IMR-90 (cell line): Measurements from ENCODE around the gene MRPL49. TPM values are rescaled to one million over a fixed set of nuclear protein-coding genes. Genes with fewer than 3 reads are reported as not detected.

Experiments
- ATAC-seq: fragments of 200-7000 bp; cut with Tn5 transposase; 2 replicates; pipeline ENCODE4 v1.9.1; 2020; ENCODE audit warnings: low read depth, mild to moderate bottlenecking, moderate library complexity
- BruUV-seq: library from RNA; stranded (reverse); fragments of 400-500 nt; replicated peaks from 2 replicates; lab custom pipeline; 2021; lab: Mats Ljungman, UMichigan
- CTCF ChIA-PET: fragments of 300-600 bp; formaldehyde crosslinking; extraction: SDS; loops from one replicate; lab custom pipeline; 2021; ENCODE audit warnings: antibody characterized with exemption; lab: Yijun Ruan, JAX
- POLR2A ChIA-PET: fragments of 300-600 bp; sonication (Branson Sonifier 250); formaldehyde crosslinking; loops from one replicate; lab custom pipeline; 2022; ENCODE audit warnings: antibody characterized with exemption; ENCODE audit not compliant: unreplicated experiment; lab: Charles Lee
- DNase-seq: peaks from one replicate; pipeline ENCODE4 v3.0.0; 2013
- H2AFZ ChIP-seq: replicated peaks from 2 replicates; pipeline ENCODE3; 2013; ENCODE audit warnings: low read length, mild to moderate bottlenecking; ENCODE audit not compliant: poor library complexity
- H2AK5ac ChIP-seq: 2 replicates; pipeline ENCODE4 v1.6.1; 2013; ENCODE audit warnings: low read depth, low read length, inconsistent platforms
- H2AK9ac ChIP-seq: replicated peaks from 2 replicates; pipeline ENCODE3; 2013; ENCODE audit warnings: mild to moderate bottlenecking, low read depth, low read length, moderate library complexity; ENCODE audit not compliant: poor library complexity
- H2BK120ac ChIP-seq: 2 replicates; pipeline ENCODE4 v1.6.1; 2013; ENCODE audit warnings: low read depth, low read length, inconsistent platforms
- H2BK15ac ChIP-seq: 3 replicates; pipeline ENCODE4 v1.6.1; 2013; ENCODE audit warnings: low read depth, low read length, inconsistent platforms
- H2BK20ac ChIP-seq: 2 replicates; pipeline ENCODE4 v1.6.1; 2013; ENCODE audit warnings: low read depth, mild to moderate bottlenecking, inconsistent platforms, low read length, moderate library complexity
- H2BK5ac ChIP-seq: 2 replicates; pipeline ENCODE4 v1.6.1; 2013; ENCODE audit warnings: mild to moderate bottlenecking, low read depth, low read length, inconsistent platforms; ENCODE audit not compliant: poor library complexity, severe bottlenecking
- H3K14ac ChIP-seq: replicated peaks from 2 replicates; pipeline ENCODE4 v1.6.1; 2013; ENCODE audit warnings: low read depth, low read length, inconsistent platforms
- H3K18ac ChIP-seq: 2 replicates; pipeline ENCODE4 v1.6.1; 2013; ENCODE audit warnings: low read depth, low read length, control low read depth
- H3K23ac ChIP-seq: 2 replicates; pipeline ENCODE4 v1.6.1; 2013; ENCODE audit warnings: low read depth, low read length, inconsistent platforms
- H3K27ac ChIP-seq: 2 replicates; pipeline ENCODE4 v1.5.1; 2013; ENCODE audit warnings: mild to moderate bottlenecking, control low read depth, low read length; ENCODE audit not compliant: insufficient read depth
- H3K27me3 ChIP-seq: 2 replicates; pipeline ENCODE4 v1.6.1; 2013; ENCODE audit warnings: low read length; ENCODE audit not compliant: control insufficient read depth, insufficient read depth
- H3K36me3 ChIP-seq: 2 replicates; pipeline ENCODE4 v1.6.1; 2013; ENCODE audit warnings: low read length, mixed read lengths; ENCODE audit not compliant: control insufficient read depth, insufficient read depth
- H3K4ac ChIP-seq: 2 replicates; pipeline ENCODE4 v1.6.1; 2013; ENCODE audit warnings: low read depth, low read length, inconsistent platforms
- H3K4me1 ChIP-seq: 2 replicates; pipeline ENCODE4 v1.6.1; 2013; ENCODE audit warnings: low read length, mixed read lengths; ENCODE audit not compliant: control insufficient read depth, insufficient read depth
- H3K4me2 ChIP-seq: 2 replicates; pipeline ENCODE4 v1.6.1; 2013; ENCODE audit warnings: low read depth, mild to moderate bottlenecking, control low read depth, low read length, moderate library complexity
- H3K4me3 ChIP-seq: 2 replicates; pipeline ENCODE4 v1.5.1; 2013; ENCODE audit warnings: low read depth, mild to moderate bottlenecking, control low read depth, low read length, moderate library complexity; ENCODE audit not compliant: insufficient read depth
- H3K56ac ChIP-seq: 2 replicates; pipeline ENCODE4 v1.6.1; 2013; ENCODE audit warnings: low read length, inconsistent platforms; ENCODE audit not compliant: insufficient read depth; ENCODE audit errors: extremely low read depth
- H3K79me1 ChIP-seq, 2 experiments: 2 replicates each; pipeline ENCODE4 v1.6.1; 2013; ENCODE audit warnings: low read length in 2 of 2, inconsistent platforms in 1 of 2, low read depth in 1 of 2
- H3K9ac ChIP-seq: 2 replicates; pipeline ENCODE4 v1.6.1; 2013; ENCODE audit warnings: low read depth, low read length, control low read depth
- H3K9me1 ChIP-seq: 2 replicates; pipeline ENCODE4 v1.6.1; 2013; ENCODE audit warnings: low read length, inconsistent platforms; ENCODE audit not compliant: insufficient read depth
- H3K9me3 ChIP-seq: 2 replicates; pipeline ENCODE4 v1.6.1; 2013; ENCODE audit warnings: low read length; ENCODE audit not compliant: control insufficient read depth, insufficient read depth
- H4K20me1 ChIP-seq: 2 replicates; pipeline ENCODE4 v1.6.1; 2013; ENCODE audit warnings: low read length, inconsistent platforms; ENCODE audit not compliant: insufficient read depth
- H4K5ac ChIP-seq: 2 replicates; pipeline ENCODE4 v1.6.1; 2013; ENCODE audit warnings: mild to moderate bottlenecking, low read depth, low read length, control low read depth
- H4K8ac ChIP-seq, 2 experiments: 2 replicates each; pipeline ENCODE4 v1.6.1; 2013; ENCODE audit warnings: low read depth in 2 of 2, low read length in 2 of 2, control low read depth in 1 of 2, inconsistent platforms in 1 of 2
- H4K91ac ChIP-seq: 2 replicates; pipeline ENCODE4 v1.6.1; 2013; ENCODE audit warnings: low read depth, low read length, inconsistent platforms; ENCODE audit not compliant: insufficient read depth
- BHLHE40 ChIP-seq: fragments of 150-350 bp; IDR thresholded peaks from 2 replicates; pipeline ENCODE4 v1.6.1; 2016; ENCODE audit warnings: mild to moderate bottlenecking, low read depth, low read length
- CEBPB ChIP-seq: IDR thresholded peaks from 2 replicates; pipeline ENCODE4 v1.6.1; 2012; ENCODE audit warnings: low read depth, low read length, improper control_type of control experiment
- CHD1 ChIP-seq: IDR thresholded peaks from 2 replicates; pipeline ENCODE4 v1.6.1; 2012; ENCODE audit warnings: low read depth, low read length, improper control_type of control experiment
- MAFK ChIP-seq: IDR thresholded peaks from 2 replicates; pipeline ENCODE4 v1.6.1; 2012; ENCODE audit warnings: low read depth, low read length, improper control_type of control experiment
- MXI1 ChIP-seq: IDR thresholded peaks from 2 replicates; pipeline ENCODE4 v1.6.1; 2012; ENCODE audit warnings: low read depth, mild to moderate bottlenecking, low read length, moderate library complexity, borderline replicate concordance
- NFE2L2 ChIP-seq: fragments of 150-350 bp; IDR thresholded peaks from 2 replicates; pipeline ENCODE4 v1.6.1; 2016; ENCODE audit warnings: low read depth, mild to moderate bottlenecking, low read length
- RAD21 ChIP-seq: IDR thresholded peaks from 2 replicates; pipeline ENCODE4 v1.6.1; 2012; ENCODE audit warnings: low read length, improper control_type of control experiment
- RFX5 ChIP-seq: IDR thresholded peaks from 2 replicates; pipeline ENCODE4 v1.8.0; 2012; ENCODE audit warnings: low read depth, mild to moderate bottlenecking, low read length, moderate library complexity
- SMC3 ChIP-seq: fragments of 150-350 bp; IDR thresholded peaks from 2 replicates; pipeline ENCODE4 v1.6.1; 2016; ENCODE audit warnings: low read depth, mild to moderate bottlenecking, antibody characterized with exemption, low read length, moderate library complexity
- WGBS, 2 experiments: methylation state at CpG; one replicate each; pipeline versions ENCODE4 v1.1.5 to v1.1.7; 2013; ENCODE audit warnings: missing lambda C conversion rate in 2 of 2; ENCODE audit not compliant: insufficient read length in 1 of 2; ENCODE audit errors: extremely low coverage in 2 of 2; 5-methylcytosine and 5-hydroxymethylcytosine counted together
- dilution Hi-C: fragments of 300-500 bp; cut with HindIII; formaldehyde crosslinking; loops from one replicate; pipeline ENCODE4 v1.14.3; 2018; ENCODE audit warnings: low sequenced_read_pairs; ENCODE audit not compliant: unreplicated experiment
- in situ Hi-C: fragments of 300-500 bp; cut with MboI; formaldehyde crosslinking; loops from 3 replicates; pipeline ENCODE4 v1.14.3; 2019; ENCODE audit warnings: low sequenced_read_pairs, inconsistent platforms, mixed read lengths
- intact Hi-C: fragments of 100-400 bp; cut with micrococcal nuclease; formaldehyde crosslinking; loops from 2 replicates; pipeline ENCODE4 v1.10.0; 2022
- polyA plus RNA-seq, 3 experiments: library from polyadenylated mRNA; depleted of rRNA; stranded (reverse); fragments of >200 nt; gene quantifications; 2 replicates each; pipeline ENCODE4 v1.2.3, GENCODE V29; 2012; ENCODE audit warnings: low replicate concordance in 1 of 3
- total RNA-seq: library from RNA; depleted of rRNA; stranded (reverse); fragments of >200 nt; gene quantifications from 2 replicates; pipeline ENCODE4 v1.2.3, GENCODE V29; 2012
- TF ChIP-seq, protein P1 (sequence below): conservative IDR thresholded peaks from 2 replicates; pipeline ENCODE4 v1.5.1; 2012; ENCODE audit warnings: mild to moderate bottlenecking, low read depth, low read length, improper control_type of control experiment
- TF ChIP-seq, protein P2 (sequence below): fragments of 150-350 bp; IDR thresholded peaks from 2 replicates; pipeline ENCODE4 v1.6.1; 2016; ENCODE audit warnings: low read depth, mild to moderate bottlenecking, low read length, moderate library complexity, borderline replicate concordance
- TF ChIP-seq, protein P3 (sequence below): fragments of 150-350 bp; IDR thresholded peaks from 2 replicates; pipeline ENCODE4 v1.6.1; 2017; ENCODE audit warnings: mild to moderate bottlenecking, antibody characterized with exemption, low read length, low read depth

Gene MRPL49
- total and polyA plus RNA-seq, 2 of the 4 experiments (the other 2 are of a cell fraction) = 55.2 to 56.8 TPM

DNA sequence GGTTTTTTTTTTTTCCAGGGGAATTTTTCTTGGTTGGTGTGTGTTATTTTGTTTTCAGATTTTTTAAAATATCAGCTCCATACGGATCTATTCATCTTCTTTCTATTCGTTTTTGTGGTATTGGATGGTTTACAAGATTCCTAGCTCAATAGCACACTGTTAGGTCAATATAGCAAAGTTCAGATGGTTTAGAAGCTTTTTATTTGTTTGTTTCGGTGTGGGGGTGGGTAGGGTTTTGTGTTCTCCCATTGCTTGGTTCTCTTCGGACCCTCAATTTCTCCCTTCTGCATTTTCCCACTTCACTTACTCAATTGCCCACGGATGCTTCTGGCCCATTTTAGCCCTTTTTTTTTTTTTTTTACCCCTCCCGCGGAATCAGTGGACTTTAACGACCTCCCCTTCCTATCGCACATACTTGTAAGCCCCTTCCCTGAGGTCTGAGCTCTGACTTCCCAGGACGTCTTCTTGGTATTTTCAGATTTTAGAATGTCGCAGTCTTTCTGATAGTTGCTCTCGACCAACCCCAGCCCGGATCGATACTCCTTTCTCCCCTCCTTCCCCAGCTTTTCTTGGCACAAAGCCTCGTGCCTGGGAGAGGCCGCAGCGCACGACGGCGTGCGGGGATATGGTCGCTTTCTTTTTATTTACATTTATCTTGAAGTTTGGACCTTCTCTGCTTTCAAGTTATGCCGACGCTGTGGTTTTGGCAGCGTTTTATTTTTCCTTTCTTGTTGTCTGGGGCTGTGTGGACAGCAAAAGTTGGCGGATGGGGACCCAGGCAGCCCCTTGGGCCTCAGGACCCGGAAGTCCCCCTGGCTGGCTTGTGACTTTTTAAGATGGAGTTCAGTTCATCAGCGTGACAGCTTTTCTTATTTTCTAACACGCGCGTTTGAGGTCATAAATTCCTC lies 43.5 kb downstream of the MRPL49 start:
- in situ Hi-C loops = no loop called here
- peak overlapping the region; percentile 53 for H3K9ac ChIP-seq
- no peak for DNase-seq
- no peak overlapping the region for H3K27ac ChIP-seq
- peak overlapping the region; percentile 95 for H2AFZ ChIP-seq
- no peak; the same call in 1 of the 2 replicates for ATAC-seq
- H4K20me1 ChIP-seq = no peaks in the 10 kb centered on the region
- H3K9me1 ChIP-seq = peaks cover 10% of the 10 kb centered on the region; the same call in 1 of the 2 replicates
- H4K8ac ChIP-seq = peak overlapping the region; percentile 91 to 93
- H3K14ac ChIP-seq = peak overlapping the region; percentile 77
- peak overlapping the region; percentile 35; the same call in 1 of the 2 replicates for H2BK120ac ChIP-seq
- H3K4me1 ChIP-seq = peaks cover 10% of the 10 kb centered on the region
- ChIA-PET POLR2A (no interaction called here), CTCF (interaction anchor here (1.0 kb wide), 1 partner anchor 13 kb away, joined by 3 read pairs; no protein-coding TSS in a partner anchor)
- peak overlapping the region; percentile 75 for H3K4me2 ChIP-seq
- H2BK5ac ChIP-seq = no peak overlapping the region
- H2BK20ac ChIP-seq = peak overlapping the region; percentile 34
- no peak overlapping the region for H2AK5ac ChIP-seq
- dilution Hi-C loops = no loop called here
- intact Hi-C loops = no loop called here
- H3K23ac ChIP-seq = peak overlapping the region; percentile 44; the same call in 1 of the 2 replicates
- H3K56ac ChIP-seq = no peak overlapping the region; the same call in 1 of the 2 replicates
- no peak overlapping the region; the same call in 2 of the 3 replicates for H2BK15ac ChIP-seq
- BruUV-seq = no TSS peak
- TF ChIP-seq CHD1 (no peak), RAD21 (no peak), CEBPB (no peak), MXI1 (no peak), NFE2L2 (no peak), MAFK (no peak), BHLHE40 (no peak), SMC3 (no peak), RFX5 (no peak)
- TF ChIP-seq, protein P1, sequence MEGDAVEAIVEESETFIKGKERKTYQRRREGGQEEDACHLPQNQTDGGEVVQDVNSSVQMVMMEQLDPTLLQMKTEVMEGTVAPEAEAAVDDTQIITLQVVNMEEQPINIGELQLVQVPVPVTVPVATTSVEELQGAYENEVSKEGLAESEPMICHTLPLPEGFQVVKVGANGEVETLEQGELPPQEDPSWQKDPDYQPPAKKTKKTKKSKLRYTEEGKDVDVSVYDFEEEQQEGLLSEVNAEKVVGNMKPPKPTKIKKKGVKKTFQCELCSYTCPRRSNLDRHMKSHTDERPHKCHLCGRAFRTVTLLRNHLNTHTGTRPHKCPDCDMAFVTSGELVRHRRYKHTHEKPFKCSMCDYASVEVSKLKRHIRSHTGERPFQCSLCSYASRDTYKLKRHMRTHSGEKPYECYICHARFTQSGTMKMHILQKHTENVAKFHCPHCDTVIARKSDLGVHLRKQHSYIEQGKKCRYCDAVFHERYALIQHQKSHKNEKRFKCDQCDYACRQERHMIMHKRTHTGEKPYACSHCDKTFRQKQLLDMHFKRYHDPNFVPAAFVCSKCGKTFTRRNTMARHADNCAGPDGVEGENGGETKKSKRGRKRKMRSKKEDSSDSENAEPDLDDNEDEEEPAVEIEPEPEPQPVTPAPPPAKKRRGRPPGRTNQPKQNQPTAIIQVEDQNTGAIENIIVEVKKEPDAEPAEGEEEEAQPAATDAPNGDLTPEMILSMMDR = no peak
- TF ChIP-seq, protein P2, sequence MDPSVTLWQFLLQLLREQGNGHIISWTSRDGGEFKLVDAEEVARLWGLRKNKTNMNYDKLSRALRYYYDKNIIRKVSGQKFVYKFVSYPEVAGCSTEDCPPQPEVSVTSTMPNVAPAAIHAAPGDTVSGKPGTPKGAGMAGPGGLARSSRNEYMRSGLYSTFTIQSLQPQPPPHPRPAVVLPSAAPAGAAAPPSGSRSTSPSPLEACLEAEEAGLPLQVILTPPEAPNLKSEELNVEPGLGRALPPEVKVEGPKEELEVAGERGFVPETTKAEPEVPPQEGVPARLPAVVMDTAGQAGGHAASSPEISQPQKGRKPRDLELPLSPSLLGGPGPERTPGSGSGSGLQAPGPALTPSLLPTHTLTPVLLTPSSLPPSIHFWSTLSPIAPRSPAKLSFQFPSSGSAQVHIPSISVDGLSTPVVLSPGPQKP = no peak
- TF ChIP-seq, protein P3, sequence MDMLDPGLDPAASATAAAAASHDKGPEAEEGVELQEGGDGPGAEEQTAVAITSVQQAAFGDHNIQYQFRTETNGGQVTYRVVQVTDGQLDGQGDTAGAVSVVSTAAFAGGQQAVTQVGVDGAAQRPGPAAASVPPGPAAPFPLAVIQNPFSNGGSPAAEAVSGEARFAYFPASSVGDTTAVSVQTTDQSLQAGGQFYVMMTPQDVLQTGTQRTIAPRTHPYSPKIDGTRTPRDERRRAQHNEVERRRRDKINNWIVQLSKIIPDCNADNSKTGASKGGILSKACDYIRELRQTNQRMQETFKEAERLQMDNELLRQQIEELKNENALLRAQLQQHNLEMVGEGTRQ = no peak
- no peaks in the 10 kb centered on the region for H3K79me1 ChIP-seq
- H3K27me3 ChIP-seq = no peaks in the 10 kb centered on the region
- no peaks in the 10 kb centered on the region for H3K9me3 ChIP-seq
- 9% methylated on average over 6 of the region's 31 CpGs; no CpG with 5 or more reads in 1 of the 2 experiments for WGBS, 2 experiments
- H4K91ac ChIP-seq = peak overlapping the region; percentile 25; the same call in 1 of the 2 replicates
- no peaks in the 10 kb centered on the region for H3K36me3 ChIP-seq
- H3K4ac ChIP-seq = peak overlapping the region; percentile 78
- H4K5ac ChIP-seq = peak overlapping the region; percentile 98
- no peak overlapping the region for H3K4me3 ChIP-seq
- H3K18ac ChIP-seq = peak overlapping the region; percentile 11; the same call in 1 of the 2 replicates
- H2AK9ac ChIP-seq = no peak overlapping the region
